Measurements from ENCODE around the gene KCNN1.
"Not testable (repeated sequence)": the region's sequence is repeated elsewhere in the genome, so short reads cannot be mapped to it uniquely, and the experiment has no call there.

KCNN1 gene

DNA sequence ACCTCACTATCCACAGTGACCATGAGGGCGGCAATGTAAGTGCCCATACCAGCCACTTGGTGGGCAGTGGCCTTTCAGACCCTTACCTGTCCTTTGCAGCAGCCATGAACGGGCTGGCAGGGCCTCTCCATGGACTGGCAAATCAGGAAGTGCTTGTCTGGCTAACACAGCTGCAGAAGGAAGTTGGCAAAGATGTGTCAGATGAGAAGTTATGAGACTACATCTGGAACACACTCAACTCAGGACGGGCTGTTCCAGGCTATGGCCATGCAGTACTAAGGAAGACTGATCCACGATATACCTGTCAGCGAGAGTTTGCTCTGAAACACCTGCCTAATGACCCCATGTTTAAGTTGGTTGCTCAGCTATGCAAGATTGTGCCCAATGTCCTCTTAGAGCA lies 64.5 kb downstream of the KCNN1 start:
- DNase-seq, result not testable (repeated sequence)

DNA sequence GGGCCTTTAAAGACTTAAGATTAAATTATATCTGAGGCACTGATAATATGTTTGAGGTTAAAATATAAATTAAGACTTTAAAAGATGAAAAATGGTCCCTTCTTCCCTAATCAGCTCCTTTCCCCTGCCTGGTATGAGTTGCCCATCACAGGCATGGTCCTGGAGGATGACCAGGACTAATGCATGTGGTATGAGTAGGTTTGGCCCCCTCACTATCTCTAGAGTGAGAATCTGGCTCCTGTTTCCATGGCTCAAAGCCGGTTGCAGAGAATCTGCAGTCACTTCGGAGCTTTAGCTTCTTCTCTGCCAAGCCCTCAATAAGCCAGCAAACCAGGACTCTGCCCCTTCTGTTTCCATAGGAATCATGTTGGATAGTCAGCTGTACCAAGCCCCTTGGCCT lies 65.2 kb downstream of the KCNN1 start:
- DNase-seq, result not testable (repeated sequence)

DNA sequence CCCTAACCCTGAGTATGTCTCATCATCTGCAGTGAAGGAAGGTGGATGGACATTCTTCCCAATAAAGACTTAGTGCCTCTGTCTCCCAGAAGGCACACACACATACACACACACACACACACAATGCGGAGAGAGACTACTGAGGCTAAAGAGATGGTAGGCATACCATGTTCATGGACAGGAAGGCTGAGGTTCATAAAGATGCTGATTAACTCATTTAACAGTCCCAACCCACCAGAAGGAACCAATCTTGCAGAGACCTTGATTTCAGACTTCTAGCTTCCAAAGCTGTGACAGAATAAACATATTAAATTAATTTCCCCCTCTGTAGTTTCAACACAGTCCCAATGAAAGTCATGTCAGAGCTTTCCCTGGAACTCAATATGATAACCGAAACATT lies 74.1 kb downstream of the KCNN1 start:
- no peak for DNase-seq

DNA sequence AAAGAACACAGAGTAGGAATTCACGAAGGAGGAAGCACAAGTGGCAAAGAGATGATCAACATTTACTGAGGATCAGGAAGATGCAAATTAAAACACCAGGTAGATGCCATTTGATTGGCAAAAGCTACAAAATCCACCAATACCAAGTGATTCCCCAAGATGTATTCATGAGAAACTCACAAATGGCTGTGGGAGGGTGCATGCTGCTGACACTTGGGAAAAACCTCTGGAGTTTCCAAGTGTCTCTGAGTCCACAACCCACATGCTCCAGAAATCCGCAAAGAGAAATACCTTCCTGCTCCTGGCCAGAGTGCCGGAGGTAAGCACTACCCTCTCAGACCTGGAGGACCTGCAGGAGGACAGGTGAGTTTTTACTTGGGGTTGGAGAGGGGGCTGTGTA lies 76.8 kb downstream of the KCNN1 start:
- DNase-seq, result no peak

DNA sequence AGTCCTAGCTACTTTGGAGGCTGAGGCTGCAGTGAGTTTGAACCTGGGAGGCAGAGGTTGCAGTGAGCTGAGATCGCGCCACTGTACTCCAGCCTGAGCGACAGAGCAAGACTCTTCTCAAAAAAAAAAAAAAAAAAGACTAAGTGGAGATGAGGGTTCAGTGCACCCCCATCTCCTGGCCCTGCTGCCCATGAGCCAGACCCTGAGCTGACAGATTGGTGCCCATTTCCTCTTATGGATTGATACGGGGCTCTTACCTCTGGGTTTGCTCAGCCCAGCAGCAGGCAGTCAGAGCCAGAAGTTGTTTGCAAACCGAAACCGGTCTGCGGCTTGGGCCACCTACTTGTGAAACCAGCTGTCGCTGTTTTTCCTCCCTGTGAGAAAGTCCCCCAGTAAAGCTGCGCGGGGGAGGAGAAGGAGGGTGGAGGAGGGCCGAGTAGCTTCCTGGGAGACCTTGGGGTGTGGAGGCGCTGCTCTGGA lies 78.0 kb downstream of the KCNN1 start:
- peak; percentile 18 for DNase-seq

DNA sequence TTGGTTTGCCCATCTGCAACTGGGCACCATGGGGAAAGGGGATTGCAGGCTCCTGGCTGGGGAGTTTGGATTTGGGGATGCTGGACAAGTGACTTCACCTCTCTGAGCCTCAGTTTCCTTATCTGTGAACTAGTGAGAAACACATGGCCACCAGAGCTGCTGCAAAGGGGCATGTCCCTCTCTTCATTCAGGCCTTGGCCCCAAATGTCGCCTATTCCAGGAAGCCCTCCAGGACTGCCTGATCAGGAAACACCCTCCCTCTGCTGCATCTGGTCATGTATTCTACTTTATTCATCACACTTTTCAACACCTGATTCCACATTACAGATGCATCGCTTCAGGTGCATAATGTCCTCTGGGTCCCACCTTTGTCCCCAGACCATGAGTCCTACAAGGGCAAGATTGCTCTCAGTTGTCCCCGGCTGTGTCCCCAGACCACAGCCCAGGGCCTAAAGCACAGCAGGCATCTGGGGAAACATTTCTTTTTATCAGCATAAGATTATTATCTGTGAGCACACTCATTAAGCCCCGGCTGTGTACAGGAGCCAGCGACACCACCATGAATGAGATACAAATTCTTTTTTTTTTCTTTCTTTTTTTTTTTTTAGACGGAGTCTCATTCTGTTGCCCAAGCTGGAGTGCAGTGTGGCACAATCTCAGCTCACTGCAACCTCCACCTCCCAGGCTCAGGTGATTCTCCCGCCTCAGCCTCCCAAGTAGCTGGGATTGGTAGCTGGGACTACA lies 78.6 kb downstream of the KCNN1 start:
- DNase-seq, result no peak

DNA sequence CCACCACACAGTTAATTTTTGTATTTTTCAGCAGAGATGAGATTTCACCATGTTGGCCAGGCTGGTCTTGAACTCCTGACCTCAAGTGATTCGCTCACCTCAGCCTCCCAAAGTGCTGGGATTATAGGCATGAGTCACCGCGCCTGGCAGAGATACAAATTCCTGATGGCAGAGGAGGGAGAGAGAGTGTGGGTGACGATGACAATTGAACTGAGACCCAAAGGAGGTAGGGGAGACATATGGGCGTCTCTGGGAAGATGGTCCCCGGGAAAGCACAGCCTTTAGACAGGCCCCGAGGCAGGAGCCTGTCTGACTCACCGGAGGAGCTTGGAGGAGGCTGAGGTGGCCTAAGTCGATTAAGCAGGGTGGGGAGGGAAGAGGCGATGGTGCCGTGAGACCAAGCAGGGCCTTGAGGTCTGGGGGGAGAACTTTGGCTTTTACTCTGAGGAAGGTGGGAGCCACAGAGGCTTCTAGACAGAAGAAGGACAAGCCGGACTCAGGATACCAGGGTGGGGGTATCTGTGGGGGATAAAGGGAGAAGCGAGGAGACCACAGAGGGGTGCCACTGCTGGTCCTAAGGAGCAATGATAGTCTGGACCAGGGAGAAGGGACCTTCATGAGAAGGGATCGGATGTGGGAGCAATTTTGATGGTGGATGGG lies 79.3 kb downstream of the KCNN1 start:
- DNase-seq, result no peak

DNA sequence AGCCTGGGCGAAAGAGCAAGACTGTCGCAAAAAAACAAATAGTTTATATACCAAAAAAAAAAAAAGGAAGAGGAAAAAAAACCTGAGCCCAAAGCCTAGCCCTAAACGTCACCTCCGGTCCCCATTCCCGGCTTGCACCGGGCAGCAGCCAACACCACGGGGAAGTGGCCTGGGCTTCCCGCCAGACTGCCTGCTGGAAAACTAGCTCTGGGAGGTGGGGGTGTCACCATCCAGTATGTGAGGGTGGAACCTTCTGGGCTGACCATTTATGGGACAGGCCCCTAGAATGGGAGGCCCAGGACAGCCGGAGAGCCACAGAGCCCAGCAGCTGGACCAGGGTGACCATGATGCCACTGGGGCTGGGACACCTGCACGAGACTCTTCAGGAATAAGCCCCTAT lies 82.5 kb downstream of the KCNN1 start:
- DNase-seq, result no peak
